SIG-M5 (cell line): ENCODE results near the gene IQGAP3.

Source experiments
- DNase-seq: peaks from one replicate; lab custom pipeline; 2025; lab: John Stamatoyannopoulos, UW

IQGAP3 gene

GRCh38 chr1:156539818-156540355 lies 32.5 kb downstream of the IQGAP3 start:
- no peak for DNase-seq

- no peak for DNase-seq
Measured at GRCh38 chr1:156538711-156539440, 33.5 kb downstream of the IQGAP3 start.

- no peak for DNase-seq
Measured at GRCh38 chr1:156537027-156537426, 35.3 kb downstream of the IQGAP3 start.

- DNase-seq = no peak
Measured at GRCh38 chr1:156534424-156535060, 37.8 kb downstream of the IQGAP3 start.

- no peak for DNase-seq
Measured at GRCh38 chr1:156533568-156534220, 38.7 kb downstream of the IQGAP3 start.

GRCh38 chr1:156532374-156532773 lies 40.0 kb downstream of the IQGAP3 start:
- DNase-seq = no peak

GRCh38 chr1:156530006-156530405 lies 42.4 kb downstream of the IQGAP3 start:
- no peak for DNase-seq

GRCh38 chr1:156528875-156529425 lies 43.4 kb downstream of the IQGAP3 start:
- DNase-seq = no peak

GRCh38 chr1:156528231-156528630 lies 44.1 kb downstream of the IQGAP3 start:
- DNase-seq = no peak

GRCh38 chr1:156527584-156527983 lies 44.8 kb downstream of the IQGAP3 start:
- DNase-seq = no peak

- no peak for DNase-seq
Measured at GRCh38 chr1:156525856-156526489, 46.4 kb downstream of the IQGAP3 start.

- DNase-seq = no peak
Measured at GRCh38 chr1:156525071-156525501, 47.3 kb downstream of the IQGAP3 start.

- DNase-seq = peak; percentile 86
Measured at GRCh38 chr1:156524481-156524869, 47.9 kb downstream of the IQGAP3 start.

- no peak for DNase-seq
Measured at GRCh38 chr1:156523801-156524480, 48.4 kb downstream of the IQGAP3 start.

GRCh38 chr1:156522443-156522970 lies 49.9 kb downstream of the IQGAP3 start:
- DNase-seq = no peak

- DNase-seq = no peak
Measured at GRCh38 chr1:156517748-156518147, 54.6 kb downstream of the IQGAP3 start.

GRCh38 chr1:156516821-156517220 lies 55.5 kb downstream of the IQGAP3 start:
- DNase-seq = no peak

GRCh38 chr1:156515956-156516355 lies 56.4 kb downstream of the IQGAP3 start:
- no peak for DNase-seq

- DNase-seq = no peak
Measured at GRCh38 chr1:156513185-156513584, 59.2 kb downstream of the IQGAP3 start.

GRCh38 chr1:156511644-156512043 lies 60.7 kb downstream of the IQGAP3 start:
- DNase-seq = no peak

GRCh38 chr1:156510709-156511108 lies 61.7 kb downstream of the IQGAP3 start:
- no peak for DNase-seq
